NCI-H2081 treated with DMSO at 0.1 percent for 48 hours (cell line): Measurements from ENCODE around the gene ANKH.

Experiments used
- DNase-seq: peaks from one replicate; lab custom pipeline; 2025; lab: John Stamatoyannopoulos, UW

The ANKH gene

GRCh38 chr5:14760548-14761002, 111.0 kb downstream of the ANKH start:
- no peak for DNase-seq

- no peak for DNase-seq
Observed at GRCh38 chr5:14759744-14760547, 111.6 kb downstream of the ANKH start.

GRCh38 chr5:14757850-14758249, 113.7 kb downstream of the ANKH start:
- DNase-seq, result no peak

GRCh38 chr5:14756478-14756877, 115.1 kb downstream of the ANKH start:
- DNase-seq, result no peak

- DNase-seq, result no peak
Observed at GRCh38 chr5:14753947-14754346, 117.6 kb downstream of the ANKH start.

GRCh38 chr5:14753292-14753691, 118.3 kb downstream of the ANKH start:
- DNase-seq, result no peak

- no peak for DNase-seq
Observed at GRCh38 chr5:14752497-14753071, 119.0 kb downstream of the ANKH start.

- no peak for DNase-seq
Observed at GRCh38 chr5:14750712-14751111, 120.9 kb downstream of the ANKH start.

- no peak for DNase-seq
Observed at GRCh38 chr5:14749579-14750101, 121.9 kb downstream of the ANKH start.

GRCh38 chr5:14748180-14748900, 123.2 kb downstream of the ANKH start:
- no peak for DNase-seq

GRCh38 chr5:14745753-14746152, 125.8 kb downstream of the ANKH start:
- no peak for DNase-seq

- no peak for DNase-seq
Observed at GRCh38 chr5:14745188-14745563, 126.4 kb downstream of the ANKH start.

- no peak for DNase-seq
Observed at GRCh38 chr5:14744296-14745187, 127.0 kb downstream of the ANKH start.

- no peak for DNase-seq
Observed at GRCh38 chr5:14743601-14744295, 127.8 kb downstream of the ANKH start.

- no peak for DNase-seq
Observed at GRCh38 chr5:14742498-14742897, 129.1 kb downstream of the ANKH start.

GRCh38 chr5:14741801-14742440, 129.7 kb downstream of the ANKH start:
- no peak for DNase-seq

- no peak for DNase-seq
Observed at GRCh38 chr5:14741131-14741530, 130.4 kb downstream of the ANKH start.

- DNase-seq, result no peak
Observed at GRCh38 chr5:14739981-14740380, 131.6 kb downstream of the ANKH start.

- DNase-seq, result no peak
Observed at GRCh38 chr5:14739538-14739937, 132.0 kb downstream of the ANKH start.

- DNase-seq, result no peak
Observed at GRCh38 chr5:14738050-14738449, 133.5 kb downstream of the ANKH start.

- DNase-seq, result no peak
Observed at GRCh38 chr5:14737291-14737690, 134.3 kb downstream of the ANKH start.
